GM23338 (cell line): ENCODE data around the gene FST. TPM values are rescaled to one million over a fixed set of nuclear protein-coding genes. Genes with fewer than 3 reads are reported as not detected.
A peak's percentile ranks its signal among the peaks of the same experiment; 100 is the strongest.

Experiments
- ATAC-seq: fragments of 200-7000 bp; cut with Tn5 transposase; 3 replicates; pipeline ENCODE4 v1.9.1; 2020
- DNase-seq: peaks from one replicate; pipeline ENCODE4 v3.0.0-alpha.2; 2015; ENCODE audit warnings: low spot score
- H2AFZ ChIP-seq: fragments of 200-600 bp; sonication (generic); 2 replicates; pipeline ENCODE4 v1.8.0; 2016; ENCODE audit warnings: antibody characterized with exemption, mild to moderate bottlenecking, moderate library complexity
- H3F3A ChIP-seq: fragments of 200-600 bp; sonication (generic); replicated peaks from 2 replicates; pipeline ENCODE4 v1.8.0; 2017; ENCODE audit warnings: antibody characterized with exemption, mixed run types, low read depth
- H3K27ac ChIP-seq: fragments of 200-600 bp; sonication (generic); 2 replicates; pipeline ENCODE4 v1.6.1; 2016; ENCODE audit warnings: low read depth
- H3K27me3 ChIP-seq: fragments of 200-600 bp; sonication (generic); 2 replicates; pipeline ENCODE4 v1.8.0; 2016; ENCODE audit warnings: mild to moderate bottlenecking, mixed run types, moderate library complexity; ENCODE audit not compliant: insufficient read depth
- H3K36me3 ChIP-seq: fragments of 200-600 bp; sonication (generic); 2 replicates; pipeline ENCODE4 v1.8.0; 2016; ENCODE audit warnings: mild to moderate bottlenecking; ENCODE audit not compliant: insufficient read depth
- H3K4me1 ChIP-seq: fragments of 200-600 bp; sonication (generic); 2 replicates; pipeline ENCODE4 v1.8.0; 2016; ENCODE audit warnings: mild to moderate bottlenecking, moderate library complexity; ENCODE audit not compliant: insufficient read depth
- H3K4me2 ChIP-seq: fragments of 200-600 bp; sonication (generic); 2 replicates; pipeline ENCODE4 v1.7.1; 2017; ENCODE audit warnings: mixed run types
- H3K4me3 ChIP-seq: fragments of 200-600 bp; sonication (generic); 2 replicates; pipeline ENCODE4 v1.6.1; 2016; ENCODE audit warnings: mixed run types
- H3K79me2 ChIP-seq: fragments of 200-600 bp; sonication (generic); replicated peaks from 2 replicates; pipeline ENCODE4 v1.8.0; 2017; ENCODE audit warnings: mild to moderate bottlenecking; ENCODE audit not compliant: insufficient read depth
- H3K9me2 ChIP-seq: fragments of 200-600 bp; sonication (generic); 2 replicates; pipeline ENCODE4 v1.8.0; 2017; ENCODE audit not compliant: insufficient read depth
- H4K20me1 ChIP-seq: fragments of 200-600 bp; sonication (generic); replicated peaks from 2 replicates; pipeline ENCODE4 v1.8.0; 2017; ENCODE audit warnings: mild to moderate bottlenecking; ENCODE audit not compliant: insufficient read depth
- H3K27ac Mint-ChIP-seq: 2 replicates; pipeline ENCODE4 v1.8.0; 2020; ENCODE audit warnings: inconsistent platforms, mild to moderate bottlenecking, moderate library complexity, mixed read lengths
- H3K27me3 Mint-ChIP-seq: 3 replicates; pipeline ENCODE4 v1.8.0; 2022; ENCODE audit warnings: low read depth, mild to moderate bottlenecking, moderate library complexity, mixed read lengths, inconsistent platforms; ENCODE audit not compliant: insufficient read depth, poor library complexity
- H3K36me3 Mint-ChIP-seq: 3 replicates; pipeline ENCODE4 v1.8.0; 2021; ENCODE audit warnings: low read depth, mild to moderate bottlenecking, inconsistent platforms, moderate library complexity, mixed read lengths
- H3K4me1 Mint-ChIP-seq: 3 replicates; pipeline ENCODE4 v1.8.0; 2020; ENCODE audit warnings: mild to moderate bottlenecking, inconsistent platforms, mixed read lengths
- H3K4me3 Mint-ChIP-seq: 3 replicates; pipeline ENCODE4 v1.8.0; 2021; ENCODE audit warnings: moderate library complexity, mild to moderate bottlenecking, inconsistent platforms, mixed read lengths
- H3K9me3 Mint-ChIP-seq: 3 replicates; pipeline ENCODE4 v1.8.0; 2020; ENCODE audit warnings: moderate library complexity, mild to moderate bottlenecking, inconsistent platforms, mixed read lengths
- EZH2 ChIP-seq: fragments of 200-600 bp; sonication (generic); IDR thresholded peaks from one replicate; pipeline ENCODE4 v1.8.0; 2017; ENCODE audit warnings: antibody characterized with exemption, mild to moderate bottlenecking, low read depth; ENCODE audit not compliant: unreplicated experiment
- EZH2phosphoT487 ChIP-seq: fragments of 200-600 bp; sonication (generic); IDR thresholded peaks from one replicate; pipeline ENCODE4 v1.8.1; 2018; ENCODE audit warnings: antibody characterized with exemption; ENCODE audit not compliant: unreplicated experiment
- JUNB ChIP-seq: IDR thresholded peaks from one replicate; pipeline ENCODE4 v1.6.1; 2016; ENCODE audit warnings: antibody characterized with exemption; ENCODE audit not compliant: unreplicated experiment
- POLR2AphosphoS5 ChIP-seq: IDR thresholded peaks from 2 replicates; pipeline ENCODE4 v1.6.1; 2016; ENCODE audit warnings: antibody characterized with exemption, low read depth
- ZNF331 ChIP-seq: fragments of 250-450 bp; sonication (Bioruptor Pico); IDR thresholded peaks from 2 replicates; pipeline ENCODE4 v1.5.0; 2020; ENCODE audit warnings: low read depth, mild to moderate bottlenecking, moderate library complexity
- polyA plus RNA-seq: library from polyadenylated mRNA; unstranded; fragments of >200 nt; fragmentation: Nextera tagmentation; extraction: Ambion mirVana; gene quantifications from 2 replicates; pipeline ENCODE4 v1.2.1, GENCODE V29; 2016
- total RNA-seq: library from RNA; depleted of rRNA; stranded (reverse); fragments of >200 nt; shearing (Covaris generic); gene quantifications from 2 replicates; pipeline ENCODE4 v1.2.3, GENCODE V29; 2014
- TF ChIP-seq, protein P1 (sequence below): IDR thresholded peaks from one replicate; pipeline ENCODE4 v1.6.1; 2018; ENCODE audit warnings: antibody characterized with exemption; ENCODE audit not compliant: unreplicated experiment
- TF ChIP-seq, protein P2 (sequence below), 2 experiments: fragments of 200-600 bp in 1 of 2; sonication (generic) in 1 of 2; conservative IDR thresholded peaks; 2 replicates each; pipeline versions ENCODE4 v1.5.1 to v1.6.1; 2016 to 2017; ENCODE audit warnings: antibody characterized with exemption in 2 of 2, low read depth in 2 of 2, mild to moderate bottlenecking in 2 of 2, moderate library complexity in 1 of 2
- TF ChIP-seq, protein P3 (sequence below): fragments of 250-450 bp; sonication (Bioruptor Pico); IDR thresholded peaks from 2 replicates; pipeline ENCODE4 v1.5.0; 2020; ENCODE audit warnings: mild to moderate bottlenecking, moderate library complexity

Gene FST
- total and polyA plus RNA-seq, 2 experiments from 2014 or later: 7.6 to 13.9 TPM

DNA sequence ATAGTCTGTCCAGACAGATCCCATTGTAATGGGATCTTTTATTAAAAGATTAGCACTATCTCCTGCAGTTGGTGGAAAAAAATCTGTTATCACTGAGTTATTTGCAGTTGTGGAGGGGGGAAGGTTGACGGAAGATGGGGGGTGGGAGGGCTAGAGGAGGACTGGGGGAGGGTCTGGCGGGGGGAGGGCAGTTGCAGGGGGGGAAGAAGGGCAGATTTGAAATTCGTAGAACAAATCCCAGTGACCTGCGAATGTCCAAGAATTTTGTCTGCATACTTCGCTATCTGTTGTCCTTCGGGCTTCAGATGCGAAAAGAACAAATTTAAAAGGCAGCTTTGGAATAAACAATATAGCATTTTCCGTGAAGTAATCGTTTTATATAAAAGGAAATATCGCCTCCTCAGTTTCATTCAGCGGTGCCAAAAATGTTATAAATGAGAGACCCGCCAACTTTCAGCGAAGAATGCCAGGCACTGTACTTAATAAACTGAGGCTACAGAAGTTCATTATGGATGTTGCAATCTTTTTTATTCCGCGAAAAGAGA lies 1.3 kb upstream of the FST start:
- Histone ChIP-seq H3K27me3 (peaks cover 24% of the 10 kb centered on the region), H3K9me2 (no peaks in the 10 kb centered on the region), H3K4me3 (peak overlapping the region; percentile 96), H4K20me1 (no peaks in the 10 kb centered on the region), H3F3A (peaks cover 4% of the 10 kb centered on the region; the same call in 1 of the 2 replicates), H3K36me3 (no peaks in the 10 kb centered on the region), H3K27ac (no peak overlapping the region), H3K79me2 (peaks cover 10% of the 10 kb centered on the region), H3K4me1 (peaks cover 16% of the 10 kb centered on the region), H2AFZ (peak overlapping the region; percentile 98), H3K4me2 (peak overlapping the region; percentile 100)
- Mint-ChIP-seq H3K27ac (peak overlapping the region; percentile 20; the same call in 1 of the 2 replicates), H3K4me1 (peaks cover 14% of the 10 kb centered on the region), H3K9me3 (no peaks in the 10 kb centered on the region; the same call in 2 of the 3 replicates), H3K27me3 (peaks cover 16% of the 10 kb centered on the region), H3K36me3 (peaks cover 12% of the 10 kb centered on the region), H3K4me3 (peak overlapping the region; percentile 96)
- TF ChIP-seq EZH2phosphoT487: no peak
- TF ChIP-seq, protein P1, sequence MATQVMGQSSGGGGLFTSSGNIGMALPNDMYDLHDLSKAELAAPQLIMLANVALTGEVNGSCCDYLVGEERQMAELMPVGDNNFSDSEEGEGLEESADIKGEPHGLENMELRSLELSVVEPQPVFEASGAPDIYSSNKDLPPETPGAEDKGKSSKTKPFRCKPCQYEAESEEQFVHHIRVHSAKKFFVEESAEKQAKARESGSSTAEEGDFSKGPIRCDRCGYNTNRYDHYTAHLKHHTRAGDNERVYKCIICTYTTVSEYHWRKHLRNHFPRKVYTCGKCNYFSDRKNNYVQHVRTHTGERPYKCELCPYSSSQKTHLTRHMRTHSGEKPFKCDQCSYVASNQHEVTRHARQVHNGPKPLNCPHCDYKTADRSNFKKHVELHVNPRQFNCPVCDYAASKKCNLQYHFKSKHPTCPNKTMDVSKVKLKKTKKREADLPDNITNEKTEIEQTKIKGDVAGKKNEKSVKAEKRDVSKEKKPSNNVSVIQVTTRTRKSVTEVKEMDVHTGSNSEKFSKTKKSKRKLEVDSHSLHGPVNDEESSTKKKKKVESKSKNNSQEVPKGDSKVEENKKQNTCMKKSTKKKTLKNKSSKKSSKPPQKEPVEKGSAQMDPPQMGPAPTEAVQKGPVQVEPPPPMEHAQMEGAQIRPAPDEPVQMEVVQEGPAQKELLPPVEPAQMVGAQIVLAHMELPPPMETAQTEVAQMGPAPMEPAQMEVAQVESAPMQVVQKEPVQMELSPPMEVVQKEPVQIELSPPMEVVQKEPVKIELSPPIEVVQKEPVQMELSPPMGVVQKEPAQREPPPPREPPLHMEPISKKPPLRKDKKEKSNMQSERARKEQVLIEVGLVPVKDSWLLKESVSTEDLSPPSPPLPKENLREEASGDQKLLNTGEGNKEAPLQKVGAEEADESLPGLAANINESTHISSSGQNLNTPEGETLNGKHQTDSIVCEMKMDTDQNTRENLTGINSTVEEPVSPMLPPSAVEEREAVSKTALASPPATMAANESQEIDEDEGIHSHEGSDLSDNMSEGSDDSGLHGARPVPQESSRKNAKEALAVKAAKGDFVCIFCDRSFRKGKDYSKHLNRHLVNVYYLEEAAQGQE: no peak
- TF ChIP-seq JUNB: no peak
- no peak for TF ChIP-seq POLR2AphosphoS5
- TF ChIP-seq, protein P2, sequence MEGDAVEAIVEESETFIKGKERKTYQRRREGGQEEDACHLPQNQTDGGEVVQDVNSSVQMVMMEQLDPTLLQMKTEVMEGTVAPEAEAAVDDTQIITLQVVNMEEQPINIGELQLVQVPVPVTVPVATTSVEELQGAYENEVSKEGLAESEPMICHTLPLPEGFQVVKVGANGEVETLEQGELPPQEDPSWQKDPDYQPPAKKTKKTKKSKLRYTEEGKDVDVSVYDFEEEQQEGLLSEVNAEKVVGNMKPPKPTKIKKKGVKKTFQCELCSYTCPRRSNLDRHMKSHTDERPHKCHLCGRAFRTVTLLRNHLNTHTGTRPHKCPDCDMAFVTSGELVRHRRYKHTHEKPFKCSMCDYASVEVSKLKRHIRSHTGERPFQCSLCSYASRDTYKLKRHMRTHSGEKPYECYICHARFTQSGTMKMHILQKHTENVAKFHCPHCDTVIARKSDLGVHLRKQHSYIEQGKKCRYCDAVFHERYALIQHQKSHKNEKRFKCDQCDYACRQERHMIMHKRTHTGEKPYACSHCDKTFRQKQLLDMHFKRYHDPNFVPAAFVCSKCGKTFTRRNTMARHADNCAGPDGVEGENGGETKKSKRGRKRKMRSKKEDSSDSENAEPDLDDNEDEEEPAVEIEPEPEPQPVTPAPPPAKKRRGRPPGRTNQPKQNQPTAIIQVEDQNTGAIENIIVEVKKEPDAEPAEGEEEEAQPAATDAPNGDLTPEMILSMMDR (conservative IDR thresholded peaks at IDR 0.05; ENCODE audit: low read depth in 2 of 2): no peak
- no peak for TF ChIP-seq EZH2
- TF ChIP-seq ZNF331: no peak
- TF ChIP-seq, protein P3, sequence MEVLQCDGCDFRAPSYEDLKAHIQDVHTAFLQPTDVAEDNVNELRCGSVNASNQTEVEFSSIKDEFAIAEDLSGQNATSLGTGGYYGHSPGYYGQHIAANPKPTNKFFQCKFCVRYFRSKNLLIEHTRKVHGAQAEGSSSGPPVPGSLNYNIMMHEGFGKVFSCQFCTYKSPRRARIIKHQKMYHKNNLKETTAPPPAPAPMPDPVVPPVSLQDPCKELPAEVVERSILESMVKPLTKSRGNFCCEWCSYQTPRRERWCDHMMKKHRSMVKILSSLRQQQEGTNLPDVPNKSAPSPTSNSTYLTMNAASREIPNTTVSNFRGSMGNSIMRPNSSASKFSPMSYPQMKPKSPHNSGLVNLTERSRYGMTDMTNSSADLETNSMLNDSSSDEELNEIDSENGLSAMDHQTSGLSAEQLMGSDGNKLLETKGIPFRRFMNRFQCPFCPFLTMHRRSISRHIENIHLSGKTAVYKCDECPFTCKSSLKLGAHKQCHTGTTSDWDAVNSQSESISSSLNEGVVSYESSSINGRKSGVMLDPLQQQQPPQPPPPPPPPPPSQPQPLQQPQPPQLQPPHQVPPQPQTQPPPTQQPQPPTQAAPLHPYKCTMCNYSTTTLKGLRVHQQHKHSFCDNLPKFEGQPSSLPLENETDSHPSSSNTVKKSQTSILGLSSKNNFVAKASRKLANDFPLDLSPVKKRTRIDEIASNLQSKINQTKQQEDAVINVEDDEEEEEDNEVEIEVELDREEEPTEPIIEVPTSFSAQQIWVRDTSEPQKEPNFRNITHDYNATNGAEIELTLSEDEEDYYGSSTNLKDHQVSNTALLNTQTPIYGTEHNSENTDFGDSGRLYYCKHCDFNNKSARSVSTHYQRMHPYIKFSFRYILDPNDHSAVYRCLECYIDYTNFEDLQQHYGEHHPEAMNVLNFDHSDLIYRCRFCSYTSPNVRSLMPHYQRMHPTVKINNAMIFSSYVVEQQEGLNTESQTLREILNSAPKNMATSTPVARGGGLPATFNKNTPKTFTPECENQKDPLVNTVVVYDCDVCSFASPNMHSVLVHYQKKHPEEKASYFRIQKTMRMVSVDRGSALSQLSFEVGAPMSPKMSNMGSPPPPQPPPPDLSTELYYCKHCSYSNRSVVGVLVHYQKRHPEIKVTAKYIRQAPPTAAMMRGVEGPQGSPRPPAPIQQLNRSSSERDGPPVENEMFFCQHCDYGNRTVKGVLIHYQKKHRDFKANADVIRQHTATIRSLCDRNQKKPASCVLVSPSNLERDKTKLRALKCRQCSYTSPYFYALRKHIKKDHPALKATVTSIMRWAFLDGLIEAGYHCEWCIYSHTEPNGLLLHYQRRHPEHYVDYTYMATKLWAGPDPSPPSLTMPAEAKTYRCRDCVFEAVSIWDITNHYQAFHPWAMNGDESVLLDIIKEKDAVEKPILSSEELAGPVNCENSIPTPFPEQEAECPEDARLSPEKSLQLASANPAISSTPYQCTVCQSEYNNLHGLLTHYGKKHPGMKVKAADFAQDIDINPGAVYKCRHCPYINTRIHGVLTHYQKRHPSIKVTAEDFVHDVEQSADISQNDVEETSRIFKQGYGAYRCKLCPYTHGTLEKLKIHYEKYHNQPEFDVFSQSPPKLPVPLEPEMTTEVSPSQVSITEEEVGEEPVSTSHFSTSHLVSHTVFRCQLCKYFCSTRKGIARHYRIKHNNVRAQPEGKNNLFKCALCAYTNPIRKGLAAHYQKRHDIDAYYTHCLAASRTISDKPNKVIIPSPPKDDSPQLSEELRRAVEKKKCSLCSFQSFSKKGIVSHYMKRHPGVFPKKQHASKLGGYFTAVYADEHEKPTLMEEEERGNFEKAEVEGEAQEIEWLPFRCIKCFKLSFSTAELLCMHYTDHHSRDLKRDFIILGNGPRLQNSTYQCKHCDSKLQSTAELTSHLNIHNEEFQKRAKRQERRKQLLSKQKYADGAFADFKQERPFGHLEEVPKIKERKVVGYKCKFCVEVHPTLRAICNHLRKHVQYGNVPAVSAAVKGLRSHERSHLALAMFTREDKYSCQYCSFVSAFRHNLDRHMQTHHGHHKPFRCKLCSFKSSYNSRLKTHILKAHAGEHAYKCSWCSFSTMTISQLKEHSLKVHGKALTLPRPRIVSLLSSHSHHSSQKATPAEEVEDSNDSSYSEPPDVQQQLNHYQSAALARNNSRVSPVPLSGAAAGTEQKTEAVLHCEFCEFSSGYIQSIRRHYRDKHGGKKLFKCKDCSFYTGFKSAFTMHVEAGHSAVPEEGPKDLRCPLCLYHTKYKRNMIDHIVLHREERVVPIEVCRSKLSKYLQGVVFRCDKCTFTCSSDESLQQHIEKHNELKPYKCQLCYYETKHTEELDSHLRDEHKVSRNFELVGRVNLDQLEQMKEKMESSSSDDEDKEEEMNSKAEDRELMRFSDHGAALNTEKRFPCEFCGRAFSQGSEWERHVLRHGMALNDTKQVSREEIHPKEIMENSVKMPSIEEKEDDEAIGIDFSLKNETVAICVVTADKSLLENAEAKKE (CRISPR knock-in tag): no peak
- DNase-seq (peak; percentile 32), ATAC-seq (no peak)
